Measurements from ENCODE around the gene ASF1B. TPM values are rescaled to one million over a fixed set of nuclear protein-coding genes. Genes with fewer than 3 reads are reported as not detected.
A peak's percentile ranks its signal among the peaks of the same experiment; 100 is the strongest.

ASF1B gene
- total RNA-seq, 1 experiment from 2014 or later, result 67.4 TPM

DNA sequence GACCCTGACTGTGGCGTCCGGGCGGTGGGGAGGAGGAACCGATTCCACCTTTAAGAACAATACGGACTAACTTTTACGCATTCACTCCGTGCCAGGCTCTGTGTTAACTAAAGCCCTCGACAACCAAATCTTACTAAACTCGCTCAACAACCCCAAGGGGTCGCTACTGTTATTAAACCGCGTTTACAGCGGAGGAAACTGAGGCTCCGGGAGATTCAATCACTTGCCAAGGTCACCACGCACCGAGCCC, 47.1 kb downstream of the ASF1B start:
- peak overlapping the region; percentile 63; the same call in 1 of the 2 replicates for H3K4me3 ChIP-seq
- intact Hi-C loops (cut with micrococcal nuclease; ENCODE audit: unreplicated experiment), result no loop called here
- peaks cover 8% of the 10 kb centered on the region; the same call in 1 of the 2 replicates for H3K9me3 ChIP-seq (ENCODE audit: insufficient read depth, low read depth)
- H3K27ac ChIP-seq, result no peak overlapping the region
- no peaks in the 10 kb centered on the region for H3K27me3 ChIP-seq (ENCODE audit: insufficient read depth, low read depth)
- peaks cover 8% of the 10 kb centered on the region for H3K4me1 ChIP-seq (replicated peaks; ENCODE audit: insufficient read depth)
- peaks cover 6% of the 10 kb centered on the region; the same call in 1 of the 2 replicates for H3K79me2 ChIP-seq (ENCODE audit: low read depth)
- no peaks in the 10 kb centered on the region; the same call in 1 of the 2 replicates for H3K36me3 ChIP-seq (ENCODE audit: low read depth)
- peaks cover 44% of the 10 kb centered on the region for H3F3A ChIP-seq (ENCODE audit: insufficient read depth, low read depth)
- no TSS peak for BruUV-seq (replicated peaks)
- DNase-seq, result no peak
- no peaks in the 10 kb centered on the region for H4K20me1 ChIP-seq (ENCODE audit: insufficient read depth)
- peak overlapping the region; percentile 70; the same call in 1 of the 2 replicates for H2AFZ ChIP-seq
- peak overlapping the region; percentile 81 for H3K4me2 ChIP-seq
- POLR2A ChIA-PET (ENCODE audit: unreplicated experiment), result no interaction called here
- peak; percentile 33; the same call in 1 of the 2 replicates for TF ChIP-seq CTCF (conservative IDR thresholded peaks at IDR 0.05)
- TF ChIP-seq EZH2 (IDR thresholded peaks at IDR 0.05; ENCODE audit: low read depth), result no peak
- CTCF ChIA-PET, result no interaction called here
- no peaks in the 10 kb centered on the region for H3K9me2 ChIP-seq (ENCODE audit: insufficient read depth)

DNA sequence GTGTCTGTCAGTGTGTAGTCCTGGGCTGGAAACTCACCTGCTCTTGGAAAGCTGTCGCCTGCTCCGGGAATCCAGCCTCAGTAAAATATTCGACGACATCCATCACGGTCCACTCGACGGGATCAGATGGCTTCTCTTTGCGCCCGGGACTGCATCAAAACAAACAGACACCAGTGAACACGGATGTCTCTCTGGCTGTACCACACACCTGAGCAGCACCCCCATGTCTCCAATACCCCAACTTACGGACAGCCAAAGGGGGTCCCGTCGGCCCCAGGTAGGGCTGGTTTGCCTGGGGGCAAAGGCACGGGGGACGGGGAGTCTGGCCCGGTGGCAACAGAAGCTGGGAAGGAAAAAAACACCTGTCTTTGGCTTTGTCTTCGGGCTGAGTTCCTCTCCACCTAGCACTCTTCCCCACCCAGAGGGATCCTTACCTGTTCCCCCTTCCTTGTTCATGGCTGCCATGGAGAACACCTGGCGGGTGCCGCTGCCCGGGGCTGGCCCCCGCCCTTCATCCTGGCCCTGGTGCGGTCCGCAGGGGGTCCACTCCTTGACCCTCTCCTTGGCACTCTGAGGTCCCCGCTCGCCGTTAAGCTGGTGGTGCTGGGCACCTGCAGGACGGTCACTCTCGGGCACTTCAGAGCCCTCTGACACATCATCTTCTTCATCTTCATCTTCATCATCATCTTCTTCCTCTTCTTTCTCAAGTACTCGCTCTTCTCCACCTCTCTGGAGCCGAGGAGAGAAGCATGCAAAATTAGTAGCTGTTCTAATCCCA, 47.6 kb downstream of the ASF1B start:
- peak overlapping the region; percentile 63; the same call in 1 of the 2 replicates for H3K4me3 ChIP-seq
- peaks cover 8% of the 10 kb centered on the region for H3K4me1 ChIP-seq (replicated peaks; ENCODE audit: insufficient read depth)
- TSS peak; percentile 31 for BruUV-seq (replicated peaks)
- H3K9me2 ChIP-seq (ENCODE audit: insufficient read depth), result no peaks in the 10 kb centered on the region
- H3F3A ChIP-seq (ENCODE audit: insufficient read depth, low read depth), result peaks cover 45% of the 10 kb centered on the region
- H4K20me1 ChIP-seq (ENCODE audit: insufficient read depth), result no peaks in the 10 kb centered on the region
- H2AFZ ChIP-seq, result peak overlapping the region; percentile 70; the same call in 1 of the 2 replicates
- H3K9me3 ChIP-seq (ENCODE audit: insufficient read depth, low read depth), result peaks cover 8% of the 10 kb centered on the region; the same call in 1 of the 2 replicates
- no peaks in the 10 kb centered on the region; the same call in 1 of the 2 replicates for H3K36me3 ChIP-seq (ENCODE audit: low read depth)
- no peak overlapping the region for H3K27ac ChIP-seq
- intact Hi-C loops (cut with micrococcal nuclease; ENCODE audit: unreplicated experiment), result no loop called here
- H3K4me2 ChIP-seq, result peak overlapping the region; percentile 81
- CTCF ChIA-PET, result no interaction called here
- H3K79me2 ChIP-seq (ENCODE audit: low read depth), result peaks cover 6% of the 10 kb centered on the region; the same call in 1 of the 2 replicates
- POLR2A ChIA-PET (ENCODE audit: unreplicated experiment), result no interaction called here
- no peaks in the 10 kb centered on the region for H3K27me3 ChIP-seq (ENCODE audit: insufficient read depth, low read depth)
- DNase-seq, result no peak
- TF ChIP-seq CTCF (conservative IDR thresholded peaks at IDR 0.05), result no peak
- TF ChIP-seq EZH2 (IDR thresholded peaks at IDR 0.05; ENCODE audit: low read depth), result no peak

DNA sequence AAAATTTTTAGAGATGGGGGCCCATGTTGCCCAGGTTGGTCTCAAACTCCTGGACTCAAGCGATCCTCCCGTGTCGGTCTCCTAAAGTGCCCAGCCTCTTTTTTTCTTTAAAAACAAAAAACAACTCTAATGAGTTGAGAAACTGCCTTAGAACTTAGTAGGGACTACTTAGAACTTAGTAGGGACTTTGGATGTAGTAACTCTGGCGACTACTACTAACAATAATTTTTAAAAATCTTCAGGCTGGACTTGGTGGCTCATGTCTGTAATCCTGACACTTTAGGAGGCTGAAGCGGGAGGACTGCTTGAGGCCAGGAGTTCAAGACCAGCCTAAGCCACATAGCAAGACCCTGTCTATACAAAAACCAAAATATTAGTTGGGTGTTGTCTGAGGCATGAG, 50.3 kb downstream of the ASF1B start:
- Histone ChIP-seq H3K27me3 (ENCODE audit: insufficient read depth, low read depth) (no peaks in the 10 kb centered on the region), H4K20me1 (ENCODE audit: insufficient read depth) (no peaks in the 10 kb centered on the region), H3K9me2 (ENCODE audit: insufficient read depth) (no peaks in the 10 kb centered on the region), H3K4me1 (replicated peaks; ENCODE audit: insufficient read depth) (peaks cover 11% of the 10 kb centered on the region), H3K9me3 (ENCODE audit: insufficient read depth, low read depth) (no peaks in the 10 kb centered on the region), H3K27ac (no peak overlapping the region), H3K79me2 (ENCODE audit: low read depth) (peaks cover 14% of the 10 kb centered on the region), H2AFZ (no peak overlapping the region), H3K4me2 (no peak overlapping the region), H3K36me3 (ENCODE audit: low read depth) (no peaks in the 10 kb centered on the region; the same call in 1 of the 2 replicates), H3K4me3 (no peak overlapping the region), H3F3A (ENCODE audit: insufficient read depth, low read depth) (peaks cover 38% of the 10 kb centered on the region)
- ChIA-PET POLR2A (ENCODE audit: unreplicated experiment) (no interaction called here), CTCF (no interaction called here)
- BruUV-seq (replicated peaks), result no TSS peak
- no peak for TF ChIP-seq CTCF (conservative IDR thresholded peaks at IDR 0.05)
- intact Hi-C loops (cut with micrococcal nuclease; ENCODE audit: unreplicated experiment), result no loop called here
- no peak for DNase-seq
